Right lobe of liver (tissue), 4 donors: Measurements from ENCODE around the gene CA11.

Experiments
- POLR2A ChIP-seq: fragments of 450-650 bp; IDR thresholded peaks from one replicate; pipeline ENCODE4 v1.6.1; 2017; ENCODE audit warnings: antibody characterized with exemption, mild to moderate bottlenecking
- TF ChIP-seq, protein P1 (sequence below), 4 donors: fragments of 200-600 bp in 3 of 4; fragments of 450-650 bp in 1 of 4; IDR thresholded peaks; one replicate each; pipeline versions ENCODE4 v1.5.1 to v1.8.0; 2016 to 2022; ENCODE audit warnings: antibody characterized with exemption in 4 of 4, mild to moderate bottlenecking in 2 of 4
- donor health status: DM: no; HTN: no; CAD: no.
- donor health status: DM: no; HTN: no; CAD: no.
- donor health status: DM: no; HTN: yes; CAD: no.

DNA sequence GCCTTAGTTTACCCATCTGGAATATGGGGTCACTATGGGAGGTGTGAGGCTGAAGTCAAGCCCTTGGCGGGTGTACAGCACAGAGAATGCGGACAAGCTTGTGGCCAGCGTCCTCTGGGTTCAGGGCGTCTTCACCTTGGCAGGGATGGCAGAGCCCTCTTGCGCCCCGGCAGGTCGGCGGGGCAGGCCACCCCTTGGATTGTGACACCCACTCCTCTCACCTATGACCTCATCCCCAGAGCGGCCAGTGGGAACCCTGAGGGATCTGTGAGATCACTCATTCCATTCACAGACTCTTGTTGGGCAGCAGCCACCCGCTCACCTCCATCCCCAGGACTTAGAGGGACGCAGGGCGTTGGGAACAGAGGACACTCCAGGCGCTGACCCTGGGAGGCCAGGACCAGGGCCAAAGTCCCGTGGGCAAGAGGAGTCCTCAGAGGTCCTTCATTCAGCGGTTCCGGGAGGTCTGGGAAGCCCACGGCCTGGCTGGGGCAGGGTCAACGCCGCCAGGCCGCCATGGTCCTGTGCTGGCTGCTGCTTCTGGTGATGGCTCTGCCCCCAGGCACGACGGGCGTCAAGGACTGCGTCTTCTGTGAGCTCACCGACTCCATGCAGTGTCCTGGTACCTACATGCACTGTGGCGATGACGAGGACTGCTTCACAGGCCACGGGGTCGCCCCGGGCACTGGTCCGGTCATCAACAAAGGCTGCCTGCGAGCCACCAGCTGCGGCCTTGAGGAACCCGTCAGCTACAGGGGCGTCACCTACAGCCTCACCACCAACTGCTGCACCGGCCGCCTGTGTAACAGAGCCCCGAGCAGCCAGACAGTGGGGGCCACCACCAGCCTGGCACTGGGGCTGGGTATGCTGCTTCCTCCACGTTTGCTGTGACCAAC is 39.3 kb downstream of the CA11 start, which contains the start of gene SPACA4:
- TF ChIP-seq POLR2A, result no peak
- TF ChIP-seq, protein P1, sequence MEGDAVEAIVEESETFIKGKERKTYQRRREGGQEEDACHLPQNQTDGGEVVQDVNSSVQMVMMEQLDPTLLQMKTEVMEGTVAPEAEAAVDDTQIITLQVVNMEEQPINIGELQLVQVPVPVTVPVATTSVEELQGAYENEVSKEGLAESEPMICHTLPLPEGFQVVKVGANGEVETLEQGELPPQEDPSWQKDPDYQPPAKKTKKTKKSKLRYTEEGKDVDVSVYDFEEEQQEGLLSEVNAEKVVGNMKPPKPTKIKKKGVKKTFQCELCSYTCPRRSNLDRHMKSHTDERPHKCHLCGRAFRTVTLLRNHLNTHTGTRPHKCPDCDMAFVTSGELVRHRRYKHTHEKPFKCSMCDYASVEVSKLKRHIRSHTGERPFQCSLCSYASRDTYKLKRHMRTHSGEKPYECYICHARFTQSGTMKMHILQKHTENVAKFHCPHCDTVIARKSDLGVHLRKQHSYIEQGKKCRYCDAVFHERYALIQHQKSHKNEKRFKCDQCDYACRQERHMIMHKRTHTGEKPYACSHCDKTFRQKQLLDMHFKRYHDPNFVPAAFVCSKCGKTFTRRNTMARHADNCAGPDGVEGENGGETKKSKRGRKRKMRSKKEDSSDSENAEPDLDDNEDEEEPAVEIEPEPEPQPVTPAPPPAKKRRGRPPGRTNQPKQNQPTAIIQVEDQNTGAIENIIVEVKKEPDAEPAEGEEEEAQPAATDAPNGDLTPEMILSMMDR (IDR thresholded peaks at IDR 0.05), result no peak
